Kidney glomerular epithelial cell (primary cell): Measurements from ENCODE around the gene DQX1.
"Not testable (repeated sequence)": the region's sequence is repeated elsewhere in the genome, so short reads cannot be mapped to it uniquely, and the experiment has no call there.

ENCODE experiments used
- DNase-seq: peaks from one replicate; lab custom pipeline; 2025; lab: John Stamatoyannopoulos, UW

Gene DQX1

GRCh38 chr2:74491648-74492544, 34.1 kb downstream of the DQX1 start:
- DNase-seq, result no peak

GRCh38 chr2:74489906-74490305, 36.1 kb downstream of the DQX1 start:
- DNase-seq, result no peak

- DNase-seq, result no peak
Observed at GRCh38 chr2:74488643-74489481, 37.2 kb downstream of the DQX1 start.

- DNase-seq, result no peak
Observed at GRCh38 chr2:74486141-74486540, 39.9 kb downstream of the DQX1 start.

- DNase-seq, result not testable (repeated sequence)
Observed at GRCh38 chr2:74483675-74484164, 42.3 kb downstream of the DQX1 start.

- DNase-seq, result peak; percentile 95
Observed at GRCh38 chr2:74482801-74483674, 43.0 kb downstream of the DQX1 start, which contains the start of the genes CCDC142 and TTC31. Gene CCDC142, minus strand, starts transcription at chr2:74482998. Its CDS starts 161 bp downstream, at chr2:74482837. Gene TTC31, plus strand, starts transcription at chr2:74483081. Its CDS starts 15 bp downstream, at chr2:74483096.

- DNase-seq, result no peak
Observed at GRCh38 chr2:74481961-74482800, 43.9 kb downstream of the DQX1 start.

- DNase-seq, result no peak
Observed at GRCh38 chr2:74481431-74481830, 44.6 kb downstream of the DQX1 start.

- DNase-seq, result no peak
Observed at GRCh38 chr2:74474899-74475298, 51.1 kb downstream of the DQX1 start.

- DNase-seq, result no peak
Observed at GRCh38 chr2:74474481-74474880, 51.5 kb downstream of the DQX1 start.

- no peak for DNase-seq
Observed at GRCh38 chr2:74472945-74473258, 53.1 kb downstream of the DQX1 start.

GRCh38 chr2:74472086-74472944, 53.7 kb downstream of the DQX1 start, which contains the start of gene MRPL53:
Gene MRPL53, minus strand, starts transcription at chr2:74472680. Its CDS starts 20 bp downstream, at chr2:74472660.
- peak; percentile 84 for DNase-seq

- peak; percentile 63 for DNase-seq
Observed at GRCh38 chr2:74471332-74472065, 54.5 kb downstream of the DQX1 start.

GRCh38 chr2:74470742-74471141, 55.3 kb downstream of the DQX1 start:
- DNase-seq, result not testable (repeated sequence)
